AG09319 (cell line): ENCODE results near the gene DNAAF8.

Experiments
- DNase-seq: peaks from one replicate; pipeline ENCODE4 v3.0.0-alpha.2; 2010; ENCODE audit warnings: low read depth; ENCODE audit errors: extremely low read depth
- CTCF ChIP-seq: IDR thresholded peaks from 2 replicates; pipeline ENCODE4 v1.5.1; 2011; ENCODE audit warnings: low read depth, mild to moderate bottlenecking, inconsistent platforms, low read length, moderate library complexity

The DNAAF8 gene

GRCh38 chr16:4734063-4734729 is at the start of gene DNAAF8, which contains the start of gene ANKS3:
DNAAF8 (plus strand) TSS chr16:4734537; CDS start chr16:4736515, 1,978 bp downstream.
ANKS3 (minus strand) TSS chr16:4734271; CDS start chr16:4730149, 4,122 bp downstream.
- DNase-seq: peak; percentile 94
- no peak for TF ChIP-seq CTCF

- DNase-seq: no peak
- TF ChIP-seq CTCF: no peak
Measured at GRCh38 chr16:4684763-4685162, 49.6 kb upstream of the DNAAF8 start.

- DNase-seq: no peak
- TF ChIP-seq CTCF: no peak
Measured at GRCh38 chr16:4685292-4685691, 49.0 kb upstream of the DNAAF8 start.

- no peak for TF ChIP-seq CTCF
- DNase-seq: no peak
Measured at GRCh38 chr16:4685776-4686496, 48.4 kb upstream of the DNAAF8 start.

GRCh38 chr16:4686497-4687210 is 47.7 kb upstream of the DNAAF8 start:
- TF ChIP-seq CTCF: no peak
- DNase-seq: no peak

GRCh38 chr16:4687416-4687815 is 46.9 kb upstream of the DNAAF8 start:
- DNase-seq: no peak
- no peak for TF ChIP-seq CTCF
